Esophagus squamous epithelium (tissue), 5 donors: Measurements from ENCODE around the gene CCDC90B. TPM values are rescaled to one million over a fixed set of nuclear protein-coding genes. Genes with fewer than 3 reads are reported as not detected.
"Not testable (repeated sequence)": the region's sequence is repeated elsewhere in the genome, so short reads cannot be mapped to it uniquely, and the experiment has no call there.

Experiments used
- DNase-seq: peaks from one replicate; lab custom pipeline; 2025; lab: John Stamatoyannopoulos, UW
- H3K27ac ChIP-seq, 4 donors: fragments of 200-600 bp; sonication (generic); one replicate each; pipeline ENCODE4 v1.5.1; 2016 to 2019; ENCODE audit warnings: mild to moderate bottlenecking in 1 of 4
- H3K27me3 ChIP-seq, 4 donors: fragments of 200-600 bp; sonication (generic); 1 replicate in 3 of 4; 2 replicates in 1 of 4; pipeline versions ENCODE4 v1.5.1 to v1.6.0; 2017 to 2021; ENCODE audit warnings: antibody characterized with exemption in 1 of 4
- H3K36me3 ChIP-seq, 3 donors: fragments of 200-600 bp; sonication (generic); one replicate each; pipeline ENCODE4 v1.5.1; 2016 to 2019
- H3K4me1 ChIP-seq, 3 donors: fragments of 200-600 bp; sonication (generic); one replicate each; pipeline ENCODE4 v1.5.1; 2017 to 2019
- H3K4me3 ChIP-seq, 4 donors: fragments of 200-600 bp; sonication (generic); 1 replicate in 3 of 4; 2 replicates in 1 of 4; pipeline ENCODE4 v1.5.1; 2016 to 2019; ENCODE audit warnings: mild to moderate bottlenecking in 2 of 4, moderate library complexity in 1 of 4
- H3K9me3 ChIP-seq, 3 donors: fragments of 200-600 bp; sonication (generic); one replicate each; pipeline ENCODE4 v1.5.1; 2016 to 2019
- POLR2A ChIP-seq, 4 donors: fragments of 450-650 bp; IDR thresholded peaks; one replicate each; pipeline ENCODE4 v1.6.1; 2017; ENCODE audit warnings: antibody characterized with exemption in 4 of 4, mild to moderate bottlenecking in 4 of 4, moderate library complexity in 3 of 4
- WGBS, 2 donors: methylation state at CpG; one replicate each; pipeline ENCODE4 v1.1.5; 2018; 5-methylcytosine and 5-hydroxymethylcytosine counted together
- intact Hi-C: fragments of 100-400 bp; cut with DNase I; formaldehyde crosslinking; loops from one replicate; pipeline ENCODE4 v1.15.0; 2022
- total RNA-seq, 4 donors: library from RNA; depleted of rRNA; stranded (reverse); fragments of >200 nt; gene quantifications; one replicate each; pipeline ENCODE4 v1.1.0, GENCODE V29; 2016
- TF ChIP-seq, protein P1 (sequence below), 6 experiments: fragments of 450-650 bp in 4 of 6; fragments of 200-600 bp in 2 of 6; sonication (generic) in 2 of 6; IDR thresholded peaks; one replicate each; pipeline ENCODE4 v1.5.1; 2016 to 2019; ENCODE audit warnings: antibody characterized with exemption in 6 of 6, mild to moderate bottlenecking in 4 of 6, moderate library complexity in 4 of 6
- donor health status: DM: yes; HTN: yes; CAD: no.

CCDC90B gene
- total RNA-seq, 4 donors from 2014 or later, result 17.8 to 35.0 (median 27.6) TPM

- WGBS, 2 donors, result 19 to 36% methylated on average over 4 of the region's 4 CpGs
- no peak for DNase-seq
- no peak for TF ChIP-seq POLR2A (IDR thresholded peaks at IDR 0.05)
- TF ChIP-seq, protein P1, sequence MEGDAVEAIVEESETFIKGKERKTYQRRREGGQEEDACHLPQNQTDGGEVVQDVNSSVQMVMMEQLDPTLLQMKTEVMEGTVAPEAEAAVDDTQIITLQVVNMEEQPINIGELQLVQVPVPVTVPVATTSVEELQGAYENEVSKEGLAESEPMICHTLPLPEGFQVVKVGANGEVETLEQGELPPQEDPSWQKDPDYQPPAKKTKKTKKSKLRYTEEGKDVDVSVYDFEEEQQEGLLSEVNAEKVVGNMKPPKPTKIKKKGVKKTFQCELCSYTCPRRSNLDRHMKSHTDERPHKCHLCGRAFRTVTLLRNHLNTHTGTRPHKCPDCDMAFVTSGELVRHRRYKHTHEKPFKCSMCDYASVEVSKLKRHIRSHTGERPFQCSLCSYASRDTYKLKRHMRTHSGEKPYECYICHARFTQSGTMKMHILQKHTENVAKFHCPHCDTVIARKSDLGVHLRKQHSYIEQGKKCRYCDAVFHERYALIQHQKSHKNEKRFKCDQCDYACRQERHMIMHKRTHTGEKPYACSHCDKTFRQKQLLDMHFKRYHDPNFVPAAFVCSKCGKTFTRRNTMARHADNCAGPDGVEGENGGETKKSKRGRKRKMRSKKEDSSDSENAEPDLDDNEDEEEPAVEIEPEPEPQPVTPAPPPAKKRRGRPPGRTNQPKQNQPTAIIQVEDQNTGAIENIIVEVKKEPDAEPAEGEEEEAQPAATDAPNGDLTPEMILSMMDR (IDR thresholded peaks at IDR 0.05), result no peak
Observed at GRCh38 chr11:83319346-83319745, 33.2 kb upstream of the CCDC90B start.

DNA sequence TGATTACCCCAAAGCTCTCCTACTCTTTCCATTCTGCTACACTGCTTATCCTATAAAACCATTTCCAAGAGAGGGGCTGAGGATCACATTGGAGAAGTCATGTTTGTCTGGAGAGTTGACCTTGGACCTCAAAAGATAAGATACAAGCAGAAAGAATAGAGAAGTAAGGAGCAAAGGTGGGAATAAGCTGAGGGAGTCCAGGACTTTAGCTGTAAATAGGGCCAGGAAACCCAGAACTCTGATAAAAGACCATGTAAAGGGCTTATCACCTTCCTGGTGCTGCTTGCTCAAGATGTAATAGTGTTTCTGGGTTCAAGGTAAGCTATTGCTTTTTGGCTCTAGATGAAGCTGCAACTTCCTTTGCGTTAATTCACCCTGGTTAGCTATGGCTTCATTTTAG is 32.8 kb upstream of the CCDC90B start:
- WGBS, 2 donors, result 71 to 73% methylated on average over 1 of the region's 1 CpG
- TF ChIP-seq, protein P1 (IDR thresholded peaks at IDR 0.05), result no peak
- no peak for TF ChIP-seq POLR2A (IDR thresholded peaks at IDR 0.05)
- Histone ChIP-seq H3K27ac (no peak overlapping the region), H3K9me3 (no peaks in the 10 kb centered on the region), H3K36me3 (no peaks in the 10 kb centered on the region), H3K27me3 (no peaks in the 10 kb centered on the region), H3K4me1 (no peaks in the 10 kb centered on the region), H3K4me3 (no peak overlapping the region)
- no peak for DNase-seq
- intact Hi-C loops, result no loop called here

More at GRCh38 chr11:83319346-83319745, 33.2 kb upstream of the CCDC90B start:
- Histone ChIP-seq H3K4me1 (no peaks in the 10 kb centered on the region), H3K27me3 (no peaks in the 10 kb centered on the region), H3K9me3 (no peaks in the 10 kb centered on the region), H3K36me3 (no peaks in the 10 kb centered on the region), H3K27ac (no peak overlapping the region), H3K4me3 (no peak overlapping the region)
- intact Hi-C loops, result no loop called here

DNA sequence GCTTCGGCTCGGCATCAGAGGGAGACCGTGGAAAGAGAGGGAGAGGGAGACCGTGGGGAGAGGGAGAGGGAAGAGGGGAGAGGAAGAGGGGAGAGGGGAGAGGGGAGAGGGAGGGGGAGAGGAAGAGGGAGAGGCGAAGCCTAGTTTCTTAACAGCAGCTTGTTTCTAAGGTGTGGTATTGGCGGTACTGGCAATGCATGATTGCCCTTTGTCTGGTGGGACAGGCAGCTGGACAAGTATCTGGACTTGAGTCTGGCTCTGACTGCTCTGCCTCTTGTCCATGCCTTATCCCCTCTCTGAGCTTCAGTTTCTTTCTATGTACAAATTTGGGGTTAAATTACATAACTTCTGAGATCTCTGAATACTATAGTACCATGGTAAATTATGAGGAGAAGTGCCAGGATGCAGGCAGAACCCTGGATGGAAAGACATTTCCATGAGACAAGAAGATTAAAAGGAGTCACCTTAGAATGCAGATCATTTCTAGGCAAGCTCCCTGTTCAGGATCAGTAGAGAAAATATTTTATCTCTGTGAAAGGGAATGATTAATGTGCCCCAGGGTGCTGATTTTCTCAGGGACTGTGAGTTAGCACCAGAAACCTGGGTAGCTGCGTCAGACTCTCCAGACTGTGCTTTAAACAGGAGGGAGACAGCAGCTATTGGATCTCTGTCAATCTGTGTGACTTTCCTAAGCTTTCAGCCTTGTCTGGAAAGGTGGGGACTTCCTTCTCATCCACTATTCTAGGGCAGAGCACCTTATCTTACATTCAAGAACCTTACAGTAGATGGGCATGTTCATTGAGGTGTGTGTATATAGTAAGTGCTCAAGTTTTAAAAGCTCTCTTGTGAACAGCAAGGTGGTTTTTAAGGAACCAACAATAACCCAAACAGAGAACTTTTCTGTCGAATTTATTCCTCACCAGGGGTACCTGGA is 31.9 kb upstream of the CCDC90B start:
- DNase-seq, result no peak
- H3K4me3 ChIP-seq, result no peak overlapping the region
- intact Hi-C loops, result no loop called here
- H3K27me3 ChIP-seq, result no peaks in the 10 kb centered on the region
- H3K4me1 ChIP-seq, result no peaks in the 10 kb centered on the region
- no peaks in the 10 kb centered on the region for H3K9me3 ChIP-seq
- 76% methylated on average over 7 to 8 of the region's 8 CpGs for WGBS, 2 donors
- H3K36me3 ChIP-seq, result no peaks in the 10 kb centered on the region
- no peak for TF ChIP-seq POLR2A (IDR thresholded peaks at IDR 0.05)
- TF ChIP-seq, protein P1 (IDR thresholded peaks at IDR 0.05), result no peak
- H3K27ac ChIP-seq, result no peak overlapping the region

GRCh38 chr11:83316897-83317268 is 30.7 kb upstream of the CCDC90B start:
- H3K27ac ChIP-seq, H3K9me3 ChIP-seq, H3K36me3 ChIP-seq, intact Hi-C loops, H3K4me3 ChIP-seq, H3K4me1 ChIP-seq, DNase-seq, H3K27me3 ChIP-seq: not testable (repeated sequence)
- no CpG with 5 or more reads among the region's 31 CpGs for WGBS, 2 donors

- H3K27ac ChIP-seq, DNase-seq, H3K27me3 ChIP-seq, intact Hi-C loops, H3K36me3 ChIP-seq, H3K9me3 ChIP-seq, H3K4me3 ChIP-seq, H3K4me1 ChIP-seq: not testable (repeated sequence)
- WGBS, 2 donors, result no CpG with 5 or more reads among the region's 59 CpGs
Observed at GRCh38 chr11:83316143-83316896, 30.2 kb upstream of the CCDC90B start.

DNA sequence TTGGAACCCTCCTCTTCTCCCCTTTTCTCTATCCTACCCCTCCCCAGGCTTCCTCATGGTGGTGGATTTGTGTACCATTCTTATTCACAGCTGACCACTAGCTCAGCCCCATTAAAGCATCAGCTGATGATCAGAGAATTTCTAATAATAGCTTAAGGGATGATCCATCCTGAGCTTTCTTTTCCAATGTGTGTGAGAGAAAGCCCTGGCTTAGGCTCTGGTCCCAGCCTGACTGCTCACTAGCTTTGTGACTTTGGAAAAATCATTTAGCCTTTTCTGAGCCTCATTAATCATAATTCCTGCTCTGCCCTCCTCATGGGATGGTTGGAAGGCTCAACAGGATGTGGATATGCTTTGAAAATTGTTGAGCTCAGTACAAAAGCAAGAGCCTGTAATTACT is 26.3 kb upstream of the CCDC90B start:
- no peak for DNase-seq
- no peak overlapping the region for H3K27ac ChIP-seq
- intact Hi-C loops, result no loop called here
- H3K27me3 ChIP-seq, result no peaks in the 10 kb centered on the region
- H3K9me3 ChIP-seq, result no peaks in the 10 kb centered on the region
- no peaks in the 10 kb centered on the region for H3K4me1 ChIP-seq
- no peak for TF ChIP-seq POLR2A (IDR thresholded peaks at IDR 0.05)
- TF ChIP-seq, protein P1 (IDR thresholded peaks at IDR 0.05), result no peak
- no peak overlapping the region for H3K4me3 ChIP-seq
- no peaks in the 10 kb centered on the region for H3K36me3 ChIP-seq
